ENCODE measurements around the gene ITCH. TPM values are rescaled to one million over a fixed set of nuclear protein-coding genes. Genes with fewer than 3 reads are reported as not detected.

The ITCH gene
- total RNA-seq, 1 donor from 2014 or later = 57.5 TPM

- TF ChIP-seq CTCF (IDR thresholded peaks at IDR 0.05) = no peak
- no peaks in the 10 kb centered on the region for H3K9me3 ChIP-seq
- no peaks in the 10 kb centered on the region for H3K4me1 ChIP-seq
- intact Hi-C loops (cut with DNase I) = no loop called here
- no peak for ATAC-seq
- DNase-seq = no peak
- peaks cover 48% of the 10 kb centered on the region for H3K36me3 ChIP-seq
- no peak overlapping the region for H3K4me3 ChIP-seq
- H3K27ac ChIP-seq = no peak overlapping the region
- no peaks in the 10 kb centered on the region for H3K27me3 ChIP-seq (ENCODE audit: low read depth)
Measured at GRCh38 chr20:34542439-34542838, 179.4 kb downstream of the ITCH start.

- no peak overlapping the region for H3K27ac ChIP-seq
- H3K27me3 ChIP-seq (ENCODE audit: low read depth) = no peaks in the 10 kb centered on the region
- peaks cover 40% of the 10 kb centered on the region for H3K36me3 ChIP-seq
- H3K4me1 ChIP-seq = no peaks in the 10 kb centered on the region
- no peak overlapping the region for H3K4me3 ChIP-seq
- no peaks in the 10 kb centered on the region for H3K9me3 ChIP-seq
- ATAC-seq (no peak), DNase-seq (no peak)
- no peak for TF ChIP-seq CTCF (IDR thresholded peaks at IDR 0.05)
- intact Hi-C loops (cut with DNase I) = no loop called here
Measured at GRCh38 chr20:34543463-34544056, 180.5 kb downstream of the ITCH start.

GRCh38 chr20:34544109-34544796, 181.2 kb downstream of the ITCH start:
- DNase-seq (peak; percentile 44), ATAC-seq (peak; percentile 50 to 80)
- TF ChIP-seq CTCF (IDR thresholded peaks at IDR 0.05) = no peak
- Histone ChIP-seq H3K4me1 (no peaks in the 10 kb centered on the region), H3K27ac (no peak overlapping the region), H3K9me3 (no peaks in the 10 kb centered on the region), H3K36me3 (peaks cover 34% of the 10 kb centered on the region), H3K27me3 (ENCODE audit: low read depth) (no peaks in the 10 kb centered on the region), H3K4me3 (peak overlapping the region; percentile 25)
- intact Hi-C loops (cut with DNase I) = no loop called here

DNA sequence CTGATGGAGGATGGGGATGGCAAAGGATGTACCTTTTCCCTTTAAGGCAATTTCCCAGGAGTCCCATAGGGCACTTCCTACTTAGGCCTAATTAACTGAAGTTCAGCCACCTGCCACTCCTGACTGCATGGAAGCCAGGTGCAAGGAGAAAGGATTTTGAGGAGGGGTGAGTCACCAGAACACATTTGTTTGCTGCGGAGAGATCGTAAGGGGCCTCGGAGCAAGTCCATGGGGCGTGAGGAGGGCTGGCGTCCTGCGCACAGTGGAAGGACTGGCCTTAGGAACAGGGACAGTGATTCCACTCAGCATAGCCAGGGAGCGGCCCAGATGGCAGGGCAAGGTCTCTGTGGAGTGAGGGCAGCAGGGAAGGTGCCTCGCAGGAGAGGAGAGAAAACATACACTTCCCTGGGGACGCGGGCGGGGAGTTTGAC, 183.7 kb downstream of the ITCH start:
- ATAC-seq (no peak), DNase-seq (no peak)
- no peak overlapping the region for H3K27ac ChIP-seq
- no peaks in the 10 kb centered on the region for H3K4me1 ChIP-seq
- TF ChIP-seq CTCF (IDR thresholded peaks at IDR 0.05) = no peak
- H3K4me3 ChIP-seq = no peak overlapping the region
- H3K36me3 ChIP-seq = peaks cover 8% of the 10 kb centered on the region
- H3K27me3 ChIP-seq (ENCODE audit: low read depth) = no peaks in the 10 kb centered on the region
- intact Hi-C loops (cut with DNase I) = no loop called here
- no peaks in the 10 kb centered on the region for H3K9me3 ChIP-seq

- no peaks in the 10 kb centered on the region for H3K36me3 ChIP-seq
- H3K4me1 ChIP-seq = no peaks in the 10 kb centered on the region
- ATAC-seq (peak in 1 of 2 donors; percentile 17), DNase-seq (peak; percentile 36)
- no peak for TF ChIP-seq CTCF (IDR thresholded peaks at IDR 0.05)
- no peak overlapping the region for H3K27ac ChIP-seq
- H3K4me3 ChIP-seq = no peak overlapping the region
- intact Hi-C loops (cut with DNase I) = no loop called here
- H3K27me3 ChIP-seq (ENCODE audit: low read depth) = no peaks in the 10 kb centered on the region
- H3K9me3 ChIP-seq = no peaks in the 10 kb centered on the region
Measured at GRCh38 chr20:34547844-34548613, 185.0 kb downstream of the ITCH start.

Measured in lower lobe of right lung (tissue), 2 donors.